Brain microvascular endothelial cell (primary cell): ENCODE data around the gene ZMYND19.

Experiments used
- DNase-seq: peaks from one replicate; pipeline ENCODE4 v3.0.0-alpha.2; 2020
- H3K27ac ChIP-seq: fragments of 250-450 bp; sonication (Bioruptor Pico); 2 replicates; pipeline ENCODE4 v1.5.1; 2020; ENCODE audit warnings: mild to moderate bottlenecking, moderate library complexity
- H3K27me3 ChIP-seq: fragments of 250-450 bp; sonication (Bioruptor Pico); replicated peaks from 2 replicates; pipeline ENCODE4 v1.5.1; 2020; ENCODE audit warnings: mild to moderate bottlenecking
- H3K36me3 ChIP-seq: fragments of 250-450 bp; sonication (Bioruptor Pico); replicated peaks from 2 replicates; pipeline ENCODE4 v1.5.1; 2020; ENCODE audit warnings: mild to moderate bottlenecking
- H3K4me3 ChIP-seq: 2 replicates; pipeline ENCODE4 v1.5.1; 2011; ENCODE audit warnings: low read depth, mild to moderate bottlenecking, control low read depth, low read length, moderate library complexity
- CTCF ChIP-seq: IDR thresholded peaks from 2 replicates; pipeline ENCODE4 v1.5.1; 2011; ENCODE audit warnings: low read depth, mild to moderate bottlenecking, moderate library complexity, low read length, control low read depth, inconsistent platforms; ENCODE audit errors: missing control alignments
- in situ Hi-C: cut with HindIII; loops from 2 replicates; pipeline ENCODE4 v1.10.0; 2017; ENCODE audit warnings: low sequenced_read_pairs, low pct_ligation_motif_present

ZMYND19 gene

GRCh38 chr9:137612741-137613142 lies 22.4 kb upstream of the ZMYND19 start:
- in situ Hi-C loops: no loop called here

GRCh38 chr9:137611623-137612609 lies 21.6 kb upstream of the ZMYND19 start:
- Histone ChIP-seq H3K27me3 (no peaks in the 10 kb centered on the region), H3K36me3 (peaks cover 2% of the 10 kb centered on the region), H3K4me3 (no peak overlapping the region), H3K27ac (peak overlapping the region; percentile 7)
- no peak for TF ChIP-seq CTCF
- peak; percentile 63 for DNase-seq
- in situ Hi-C loops: no loop called here

More at GRCh38 chr9:137612741-137613142, 22.4 kb upstream of the ZMYND19 start:
- TF ChIP-seq CTCF: no peak
- Histone ChIP-seq H3K4me3 (no peak overlapping the region), H3K27me3 (no peaks in the 10 kb centered on the region), H3K27ac (peak overlapping the region; percentile 7), H3K36me3 (peaks cover 2% of the 10 kb centered on the region)
- no peak for DNase-seq

- in situ Hi-C loops: no loop called here
- H3K4me3 ChIP-seq: no peak overlapping the region
- no peak overlapping the region for H3K27ac ChIP-seq
- no peak for TF ChIP-seq CTCF
- no peak for DNase-seq
- H3K27me3 ChIP-seq: no peaks in the 10 kb centered on the region
- peaks cover 2% of the 10 kb centered on the region for H3K36me3 ChIP-seq
Observed at GRCh38 chr9:137610944-137611343, 20.6 kb upstream of the ZMYND19 start.

- no peak for DNase-seq
- Histone ChIP-seq H3K4me3 (no peak overlapping the region), H3K27ac (no peak overlapping the region), H3K27me3 (no peaks in the 10 kb centered on the region), H3K36me3 (no peaks in the 10 kb centered on the region)
- in situ Hi-C loops: no loop called here
- no peak for TF ChIP-seq CTCF
Observed at GRCh38 chr9:137607141-137607857, 17.0 kb upstream of the ZMYND19 start.

- DNase-seq: no peak
- in situ Hi-C loops: no loop called here
- no peak for TF ChIP-seq CTCF
- no peak overlapping the region for H3K4me3 ChIP-seq
- no peaks in the 10 kb centered on the region for H3K27me3 ChIP-seq
- H3K27ac ChIP-seq: no peak overlapping the region
- no peaks in the 10 kb centered on the region for H3K36me3 ChIP-seq
Observed at GRCh38 chr9:137606734-137607138, 16.4 kb upstream of the ZMYND19 start.
